DOHH2 (cell line): ENCODE results near the gene GPR183.

Experiments
- H3F3A ChIP-seq: fragments of 200-600 bp; sonication (generic), shearing (Covaris generic); 2 replicates; pipeline ENCODE4 v1.6.0; 2016; ENCODE audit warnings: antibody characterized with exemption, mild to moderate bottlenecking; ENCODE audit not compliant: control insufficient read depth, insufficient read depth
- H3K27ac ChIP-seq: fragments of 200-600 bp; sonication (generic); 2 replicates; pipeline ENCODE4 v1.5.1; 2014; ENCODE audit warnings: low read depth, mild to moderate bottlenecking, low read length, moderate library complexity
- H3K27me3 ChIP-seq: fragments of 200-600 bp; sonication (generic); 2 replicates; pipeline ENCODE4 v1.6.1; 2014; ENCODE audit warnings: mild to moderate bottlenecking, low read length, mixed read lengths; ENCODE audit not compliant: control insufficient read depth
- H3K36me3 ChIP-seq: fragments of 200-600 bp; sonication (generic); 2 replicates; pipeline ENCODE4 v1.6.1; 2014; ENCODE audit warnings: mild to moderate bottlenecking, low read length, moderate library complexity, mixed read lengths; ENCODE audit not compliant: control insufficient read depth
- H3K4me1 ChIP-seq: fragments of 200-600 bp; sonication (generic); 2 replicates; pipeline ENCODE4 v1.6.1; 2014; ENCODE audit warnings: mild to moderate bottlenecking, low read length, mixed read lengths; ENCODE audit not compliant: control insufficient read depth
- H3K4me2 ChIP-seq: fragments of 200-600 bp; sonication (generic); 2 replicates; pipeline ENCODE4 v1.6.0; 2014; ENCODE audit warnings: mild to moderate bottlenecking, low read length, moderate library complexity
- H3K4me3 ChIP-seq: fragments of 200-600 bp; sonication (generic); 2 replicates; pipeline ENCODE4 v1.5.1; 2014; ENCODE audit warnings: mild to moderate bottlenecking, low read length, mixed read lengths
- H3K79me2 ChIP-seq: fragments of 200-600 bp; sonication (generic); 2 replicates; pipeline ENCODE4 v1.6.1; 2014; ENCODE audit warnings: mild to moderate bottlenecking, low read length, mixed read lengths; ENCODE audit not compliant: control insufficient read depth
- H3K9me2 ChIP-seq: fragments of 200-600 bp; sonication (generic); replicated peaks from 2 replicates; pipeline ENCODE4 v1.6.1; 2014; ENCODE audit warnings: mild to moderate bottlenecking, low read length, mixed read lengths; ENCODE audit not compliant: control insufficient read depth
- H3K9me3 ChIP-seq: fragments of 200-600 bp; sonication (generic); 2 replicates; pipeline ENCODE4 v1.6.1; 2014; ENCODE audit warnings: antibody characterized with exemption, low read length, mixed read lengths; ENCODE audit not compliant: control insufficient read depth, insufficient read depth
- H4K20me1 ChIP-seq: fragments of 200-600 bp; sonication (generic); 2 replicates; pipeline ENCODE4 v1.6.0; 2014; ENCODE audit warnings: low read depth, mild to moderate bottlenecking, antibody characterized with exemption, low read length, moderate library complexity; ENCODE audit not compliant: control insufficient read depth, insufficient read depth
- CTCF ChIP-seq: fragments of 200-600 bp; sonication (generic); IDR thresholded peaks from one replicate; pipeline ENCODE4 v1.5.1; 2014; ENCODE audit warnings: antibody characterized with exemption, mild to moderate bottlenecking, low read depth, low read length; ENCODE audit not compliant: poor library complexity, severe bottlenecking
- EZH2phosphoT487 ChIP-seq: fragments of 200-600 bp; sonication (generic); IDR thresholded peaks from 2 replicates; pipeline ENCODE4 v1.6.1; 2017; ENCODE audit warnings: borderline replicate concordance, mild to moderate bottlenecking, antibody characterized with exemption, low read length, moderate library complexity, mixed read lengths

The GPR183 gene

GRCh38 chr13:99342723-99343315, 35.6 kb upstream of the GPR183 start:
- no peak overlapping the region for H3K4me2 ChIP-seq

GRCh38 chr13:99341969-99342722, 34.9 kb upstream of the GPR183 start:
- Histone ChIP-seq H3K4me1 (no peaks in the 10 kb centered on the region), H3F3A (no peaks in the 10 kb centered on the region), H3K27me3 (no peaks in the 10 kb centered on the region), H3K27ac (no peak overlapping the region), H3K4me2 (no peak overlapping the region), H3K9me3 (no peaks in the 10 kb centered on the region), H3K36me3 (peaks cover 29% of the 10 kb centered on the region), H3K9me2 (no peaks in the 10 kb centered on the region), H3K4me3 (no peak overlapping the region), H3K79me2 (no peaks in the 10 kb centered on the region), H4K20me1 (no peaks in the 10 kb centered on the region)
- no peak for TF ChIP-seq EZH2phosphoT487
- TF ChIP-seq CTCF, result no peak

More at GRCh38 chr13:99342723-99343315, 35.6 kb upstream of the GPR183 start:
- H3K9me3 ChIP-seq, result no peaks in the 10 kb centered on the region
- H3K9me2 ChIP-seq, result no peaks in the 10 kb centered on the region
- H3K4me3 ChIP-seq, result no peak overlapping the region
- H3F3A ChIP-seq, result no peaks in the 10 kb centered on the region
- no peaks in the 10 kb centered on the region for H4K20me1 ChIP-seq
- H3K27ac ChIP-seq, result no peak overlapping the region
- no peaks in the 10 kb centered on the region for H3K4me1 ChIP-seq
- peaks cover 35% of the 10 kb centered on the region for H3K36me3 ChIP-seq
- H3K79me2 ChIP-seq, result no peaks in the 10 kb centered on the region
- TF ChIP-seq EZH2phosphoT487, result no peak
- TF ChIP-seq CTCF, result no peak
- no peaks in the 10 kb centered on the region for H3K27me3 ChIP-seq

- TF ChIP-seq EZH2phosphoT487 (no peak), CTCF (no peak)
- Histone ChIP-seq H3K27me3 (no peaks in the 10 kb centered on the region), H3K9me3 (no peaks in the 10 kb centered on the region), H3K4me3 (no peak overlapping the region), H3F3A (no peaks in the 10 kb centered on the region), H3K9me2 (no peaks in the 10 kb centered on the region), H3K27ac (no peak overlapping the region), H3K36me3 (peaks cover 29% of the 10 kb centered on the region), H3K4me1 (no peaks in the 10 kb centered on the region), H3K4me2 (no peak overlapping the region), H4K20me1 (no peaks in the 10 kb centered on the region), H3K79me2 (no peaks in the 10 kb centered on the region)
Observed at GRCh38 chr13:99340638-99341037, 33.4 kb upstream of the GPR183 start.
